Fibroblast of lung (primary cell): ENCODE measurements around the gene CFAP410.

Experiments
- CTCF ChIP-seq, 2 donors: IDR thresholded peaks in 1 of 2; conservative IDR thresholded peaks in 1 of 2; 1 replicate in 1 of 2; 2 replicates in 1 of 2; pipeline ENCODE4 v1.5.1; 2011 to 2012; ENCODE audit warnings: low read length in 2 of 2, control low read depth in 1 of 2, inconsistent platforms in 1 of 2, low read depth in 1 of 2, mild to moderate bottlenecking in 1 of 2
- EZH2 ChIP-seq: IDR thresholded peaks from 2 replicates; pipeline ENCODE4 v1.5.1; 2012; ENCODE audit warnings: low read length, control low read depth, mild to moderate bottlenecking; ENCODE audit errors: missing control alignments

- TF ChIP-seq CTCF (conservative IDR thresholded peaks at IDR 0.05 in 1 of 2, IDR thresholded peaks at IDR 0.05 in 1 of 2; ENCODE audit: low read depth in 1 of 2, low read length in 2 of 2) = no peak
- no peak for TF ChIP-seq EZH2
Measured at GRCh38 chr21:44292812-44293195, 46.4 kb downstream of the CFAP410 start.
